K562 (cell line): ENCODE results near the gene UTP14C. TPM values are rescaled to one million over a fixed set of nuclear protein-coding genes. Genes with fewer than 3 reads are reported as not detected.

Experiments
- DPF2 ChIP-seq: fragments of 450-650 bp; IDR thresholded peaks from 2 replicates; pipeline ENCODE4 v1.6.1; 2016
- E2F3 ChIP-seq: fragments of 250-450 bp; sonication (Bioruptor Pico); IDR thresholded peaks from 2 replicates; pipeline ENCODE4 v1.4.0; 2020; ENCODE audit warnings: mild to moderate bottlenecking
- EHMT2 ChIP-seq: fragments of 450-650 bp; IDR thresholded peaks from 2 replicates; pipeline ENCODE4 v1.6.1; 2018; ENCODE audit warnings: antibody characterized with exemption
- FOXA3 ChIP-seq, 2 experiments: fragments of 450-650 bp in 1 of 2; sonication (generic) in 1 of 2; formaldehyde crosslinking; IDR thresholded peaks in 1 of 2; conservative IDR thresholded peaks in 1 of 2; 2 replicates each; pipeline versions ENCODE4 v1.4.0 to v1.8.0; 2020 to 2022; ENCODE audit warnings: mild to moderate bottlenecking in 2 of 2, missing genetic modification reagents in 1 of 2
- FOXM1 ChIP-seq, 2 experiments: fragments of 450-650 bp in 1 of 2; sonication (generic) in 1 of 2; formaldehyde crosslinking in 1 of 2; IDR thresholded peaks; 2 replicates each; pipeline versions ENCODE4 v1.6.1 to v1.9.0; 2017 to 2022; ENCODE audit warnings: low read depth in 2 of 2, mild to moderate bottlenecking in 2 of 2, missing genetic modification reagents in 1 of 2, moderate library complexity in 1 of 2
- JUN ChIP-seq, 2 experiments: sonication (generic) in 1 of 2; formaldehyde crosslinking in 1 of 2; IDR thresholded peaks; 2 replicates each; pipeline versions ENCODE4 v1.6.1 to v1.8.0; 2012 to 2022; ENCODE audit warnings: borderline replicate concordance in 2 of 2, mild to moderate bottlenecking in 2 of 2, improper control_type of control experiment in 1 of 2, low read depth in 1 of 2, low read length in 1 of 2, missing genetic modification reagents in 1 of 2
- JUND ChIP-seq, 2 experiments: IDR thresholded peaks; 2 replicates in 1 of 2; 3 replicates in 1 of 2; pipeline ENCODE4 v1.6.1; 2011; ENCODE audit warnings: borderline replicate concordance in 2 of 2, low read depth in 2 of 2, low read length in 2 of 2, improper control_type of control experiment in 1 of 2, missing biosample characterization in 1 of 2, missing genetic modification characterization in 1 of 2, missing genetic modification reagents in 1 of 2
- KDM1A ChIP-seq, 2 experiments: fragments of 450-650 bp; IDR thresholded peaks; 2 replicates each; pipeline ENCODE4 v1.6.1; 2016; ENCODE audit warnings: mild to moderate bottlenecking in 2 of 2
- NBN ChIP-seq: fragments of 450-650 bp; IDR thresholded peaks from 2 replicates; pipeline ENCODE4 v1.6.1; 2016; ENCODE audit warnings: low read depth, mild to moderate bottlenecking
- POU5F1 ChIP-seq: fragments of 150-350 bp; IDR thresholded peaks from 2 replicates; pipeline ENCODE4 v1.6.1; 2014; ENCODE audit warnings: borderline replicate concordance, low read length, low read depth, mild to moderate bottlenecking; ENCODE audit not compliant: partially characterized antibody
- SMARCA4 ChIP-seq: fragments of 450-650 bp; IDR thresholded peaks from 2 replicates; pipeline ENCODE4 v1.6.1; 2016
- TRIM24 ChIP-seq, 2 experiments: fragments of 450-650 bp; IDR thresholded peaks; 2 replicates each; pipeline ENCODE4 v1.6.1; 2016
- polyA plus RNA-seq, 8 experiments: library from polyadenylated mRNA; depleted of rRNA in 4 of 8; stranded (reverse) in 5 of 8; unstranded in 3 of 8; fragments of >200 nt; fragmentation: Nextera tagmentation in 2 of 8; fragmentation: Illumina TruSeq in 1 of 8; extraction: Ambion mirVana in 2 of 8; extraction: Trizol in 1 of 8; gene quantifications; 2 replicates each; pipeline versions ENCODE4 v1.2.1 to v1.2.3, GENCODE V29; 2011 to 2014; ENCODE audit warnings: inconsistent platforms in 1 of 8, missing spikeins in 1 of 8
- total RNA-seq, 7 experiments: library from RNA; depleted of rRNA in 6 of 7; stranded (reverse); fragments of >200 nt in 6 of 7; fragmentation: Illumina TruSeq in 2 of 7; extraction: Trizol in 2 of 7; gene quantifications; 2 replicates each; pipeline versions ENCODE4 v1.2.1 to v1.2.3, GENCODE V29; 2011 to 2021; ENCODE audit warnings: low replicate concordance in 1 of 7
- TF ChIP-seq, protein P1 (sequence below): fragments of 200-800 bp; sonication (Bioruptor generic); IDR thresholded peaks from 2 replicates; pipeline ENCODE4 v1.6.1; 2017; ENCODE audit warnings: missing genetic modification characterization, missing compliant biosample characterization
- TF ChIP-seq, protein P2 (sequence below), 2 experiments: fragments of 450-650 bp in 1 of 2; sonication (generic) in 1 of 2; formaldehyde crosslinking in 1 of 2; IDR thresholded peaks in 1 of 2; conservative IDR thresholded peaks in 1 of 2; 2 replicates each; pipeline versions ENCODE4 v1.6.1 to v1.8.1; 2016 to 2023; ENCODE audit warnings: mild to moderate bottlenecking in 2 of 2, moderate library complexity in 2 of 2, inconsistent platforms in 1 of 2, missing genetic modification reagents in 1 of 2
- TF ChIP-seq, protein P3 (sequence below), 2 experiments: fragments of 450-650 bp; formaldehyde crosslinking in 1 of 2; IDR thresholded peaks; 2 replicates each; pipeline versions ENCODE4 v1.4.0 to v1.6.1; 2014 to 2020; ENCODE audit warnings: mild to moderate bottlenecking in 2 of 2, borderline replicate concordance in 1 of 2, low read depth in 1 of 2

UTP14C gene
- total and polyA plus RNA-seq, 9 of the 15 experiments (the other 6 are each of a cell fraction or from before 2014, with no cell fraction given) = 3.4 to 10.3 (median 6.0) TPM

GRCh38 chr13:52070929-52071523, 46.5 kb downstream of the UTP14C start (continued):
- TF ChIP-seq, protein P1, sequence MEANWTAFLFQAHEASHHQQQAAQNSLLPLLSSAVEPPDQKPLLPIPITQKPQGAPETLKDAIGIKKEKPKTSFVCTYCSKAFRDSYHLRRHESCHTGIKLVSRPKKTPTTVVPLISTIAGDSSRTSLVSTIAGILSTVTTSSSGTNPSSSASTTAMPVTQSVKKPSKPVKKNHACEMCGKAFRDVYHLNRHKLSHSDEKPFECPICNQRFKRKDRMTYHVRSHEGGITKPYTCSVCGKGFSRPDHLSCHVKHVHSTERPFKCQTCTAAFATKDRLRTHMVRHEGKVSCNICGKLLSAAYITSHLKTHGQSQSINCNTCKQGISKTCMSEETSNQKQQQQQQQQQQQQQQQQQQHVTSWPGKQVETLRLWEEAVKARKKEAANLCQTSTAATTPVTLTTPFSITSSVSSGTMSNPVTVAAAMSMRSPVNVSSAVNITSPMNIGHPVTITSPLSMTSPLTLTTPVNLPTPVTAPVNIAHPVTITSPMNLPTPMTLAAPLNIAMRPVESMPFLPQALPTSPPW (CRISPR knock-in tag) = peak; percentile 69
- TF ChIP-seq FOXA3 (CRISPR knock-in tag; conservative IDR thresholded peaks at IDR 0.05 in 1 of 2, IDR thresholded peaks at IDR 0.05 in 1 of 2) (peak; percentile 46 to 56; a peak in 1 of 4 replicates), POU5F1 (no peak), KDM1A (IDR thresholded peaks at IDR 0.05) (0 out of 4 replicates have a peak, but pooled peaks of 1 of the 2 experiments have one; percentile 19), SMARCA4 (peak; percentile 42; the same call in 1 of the 2 replicates), JUND (IDR thresholded peaks at IDR 0.05; ENCODE audit: borderline replicate concordance, low read depth, low read length) (peak; percentile 94), JUND (tag; IDR thresholded peaks at IDR 0.05; ENCODE audit: borderline replicate concordance, low read depth, low read length) (peak; percentile 88; the same call in 2 of the 3 replicates), TRIM24 (IDR thresholded peaks at IDR 0.05) (peak in 1 of 2 experiments; percentile 55; a peak in 2 of 4 replicates), NBN (0 out of 2 replicates have a peak, but pooled peaks have one; percentile 17), JUN (IDR thresholded peaks at IDR 0.05; ENCODE audit: borderline replicate concordance, low read depth, low read length) (peak; percentile 52; the same call in 1 of the 2 replicates), JUN (CRISPR knock-in tag; IDR thresholded peaks at IDR 0.05; ENCODE audit: borderline replicate concordance) (no peak), FOXM1 (IDR thresholded peaks at IDR 0.05; ENCODE audit: low read depth) (no peak), FOXM1 (CRISPR knock-in tag; IDR thresholded peaks at IDR 0.05; ENCODE audit: low read depth) (no peak), EHMT2 (peak; percentile 15; the same call in 1 of the 2 replicates), DPF2 (peak; percentile 76), E2F3 (CRISPR knock-in tag) (no peak)
- TF ChIP-seq, protein P2, sequence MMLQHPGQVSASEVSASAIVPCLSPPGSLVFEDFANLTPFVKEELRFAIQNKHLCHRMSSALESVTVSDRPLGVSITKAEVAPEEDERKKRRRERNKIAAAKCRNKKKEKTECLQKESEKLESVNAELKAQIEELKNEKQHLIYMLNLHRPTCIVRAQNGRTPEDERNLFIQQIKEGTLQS (IDR thresholded peaks at IDR 0.05) = peak; percentile 89
- TF ChIP-seq, protein P2 (CRISPR knock-in tag; conservative IDR thresholded peaks at IDR 0.05) = no peak
- TF ChIP-seq, protein P3, sequence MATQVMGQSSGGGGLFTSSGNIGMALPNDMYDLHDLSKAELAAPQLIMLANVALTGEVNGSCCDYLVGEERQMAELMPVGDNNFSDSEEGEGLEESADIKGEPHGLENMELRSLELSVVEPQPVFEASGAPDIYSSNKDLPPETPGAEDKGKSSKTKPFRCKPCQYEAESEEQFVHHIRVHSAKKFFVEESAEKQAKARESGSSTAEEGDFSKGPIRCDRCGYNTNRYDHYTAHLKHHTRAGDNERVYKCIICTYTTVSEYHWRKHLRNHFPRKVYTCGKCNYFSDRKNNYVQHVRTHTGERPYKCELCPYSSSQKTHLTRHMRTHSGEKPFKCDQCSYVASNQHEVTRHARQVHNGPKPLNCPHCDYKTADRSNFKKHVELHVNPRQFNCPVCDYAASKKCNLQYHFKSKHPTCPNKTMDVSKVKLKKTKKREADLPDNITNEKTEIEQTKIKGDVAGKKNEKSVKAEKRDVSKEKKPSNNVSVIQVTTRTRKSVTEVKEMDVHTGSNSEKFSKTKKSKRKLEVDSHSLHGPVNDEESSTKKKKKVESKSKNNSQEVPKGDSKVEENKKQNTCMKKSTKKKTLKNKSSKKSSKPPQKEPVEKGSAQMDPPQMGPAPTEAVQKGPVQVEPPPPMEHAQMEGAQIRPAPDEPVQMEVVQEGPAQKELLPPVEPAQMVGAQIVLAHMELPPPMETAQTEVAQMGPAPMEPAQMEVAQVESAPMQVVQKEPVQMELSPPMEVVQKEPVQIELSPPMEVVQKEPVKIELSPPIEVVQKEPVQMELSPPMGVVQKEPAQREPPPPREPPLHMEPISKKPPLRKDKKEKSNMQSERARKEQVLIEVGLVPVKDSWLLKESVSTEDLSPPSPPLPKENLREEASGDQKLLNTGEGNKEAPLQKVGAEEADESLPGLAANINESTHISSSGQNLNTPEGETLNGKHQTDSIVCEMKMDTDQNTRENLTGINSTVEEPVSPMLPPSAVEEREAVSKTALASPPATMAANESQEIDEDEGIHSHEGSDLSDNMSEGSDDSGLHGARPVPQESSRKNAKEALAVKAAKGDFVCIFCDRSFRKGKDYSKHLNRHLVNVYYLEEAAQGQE (IDR thresholded peaks at IDR 0.05; ENCODE audit: borderline replicate concordance) = peak; percentile 33; the same call in 1 of the 2 replicates
- TF ChIP-seq, protein P3 (CRISPR knock-in tag; IDR thresholded peaks at IDR 0.05; ENCODE audit: low read depth) = no peak
